GM10847 (cell line): Measurements from ENCODE around the gene RNF166.
A peak's percentile ranks its signal among the peaks of the same experiment; 100 is the strongest.

ENCODE experiments used
- POLR2A ChIP-seq: IDR thresholded peaks from 2 replicates; pipeline ENCODE4 v1.6.1; 2011; ENCODE audit not compliant: insufficient read length; ENCODE audit errors: extremely low read depth

Gene RNF166

DNA sequence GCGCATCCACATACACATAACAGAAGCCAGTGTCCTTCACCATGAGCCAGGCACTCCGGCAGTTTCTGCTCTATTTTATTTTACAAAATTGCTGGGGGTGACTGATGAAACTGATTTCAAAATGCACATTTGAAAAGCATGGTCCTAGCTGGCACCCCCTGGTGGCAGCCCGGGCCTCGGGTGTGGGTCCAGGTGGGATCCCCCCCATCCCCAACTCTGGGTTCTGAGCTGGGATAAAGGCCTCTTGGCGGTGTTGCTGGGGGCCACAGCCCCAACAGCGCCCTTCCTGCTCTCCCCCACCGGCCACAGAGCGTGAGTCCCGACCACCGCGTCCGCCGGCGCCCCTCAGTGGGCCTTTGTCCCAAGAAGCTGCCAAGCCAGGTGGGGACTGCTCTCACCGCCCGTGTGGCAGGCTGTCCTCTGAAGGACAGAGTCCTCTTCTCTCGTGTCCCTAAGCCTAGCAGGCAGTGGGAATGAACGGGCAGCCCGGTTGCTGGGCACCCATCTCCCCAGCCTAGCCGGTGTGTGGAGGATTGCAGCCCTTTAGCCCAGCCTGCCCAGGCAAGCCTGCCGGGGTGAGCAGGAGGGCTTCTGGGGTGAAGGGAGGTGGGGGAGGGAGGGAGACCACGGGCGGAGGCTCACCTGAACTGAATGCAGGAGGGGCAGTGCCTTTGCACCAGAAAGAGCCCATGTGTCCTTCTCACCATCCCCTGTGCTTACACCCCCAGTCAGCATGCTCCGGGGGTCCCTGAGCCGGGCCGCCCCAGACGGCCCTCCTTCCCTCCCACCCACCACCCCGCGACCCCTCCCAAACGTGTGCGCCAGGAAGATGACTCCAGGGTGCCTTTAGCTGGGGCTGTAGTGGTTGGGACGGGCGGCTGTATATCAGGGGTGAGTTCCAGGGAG, 20.8 kb downstream of the RNF166 start:
- TF ChIP-seq POLR2A = no peak

- no peak for TF ChIP-seq POLR2A
Measured at GRCh38 chr16:88684569-88685155, 21.5 kb downstream of the RNF166 start.

DNA sequence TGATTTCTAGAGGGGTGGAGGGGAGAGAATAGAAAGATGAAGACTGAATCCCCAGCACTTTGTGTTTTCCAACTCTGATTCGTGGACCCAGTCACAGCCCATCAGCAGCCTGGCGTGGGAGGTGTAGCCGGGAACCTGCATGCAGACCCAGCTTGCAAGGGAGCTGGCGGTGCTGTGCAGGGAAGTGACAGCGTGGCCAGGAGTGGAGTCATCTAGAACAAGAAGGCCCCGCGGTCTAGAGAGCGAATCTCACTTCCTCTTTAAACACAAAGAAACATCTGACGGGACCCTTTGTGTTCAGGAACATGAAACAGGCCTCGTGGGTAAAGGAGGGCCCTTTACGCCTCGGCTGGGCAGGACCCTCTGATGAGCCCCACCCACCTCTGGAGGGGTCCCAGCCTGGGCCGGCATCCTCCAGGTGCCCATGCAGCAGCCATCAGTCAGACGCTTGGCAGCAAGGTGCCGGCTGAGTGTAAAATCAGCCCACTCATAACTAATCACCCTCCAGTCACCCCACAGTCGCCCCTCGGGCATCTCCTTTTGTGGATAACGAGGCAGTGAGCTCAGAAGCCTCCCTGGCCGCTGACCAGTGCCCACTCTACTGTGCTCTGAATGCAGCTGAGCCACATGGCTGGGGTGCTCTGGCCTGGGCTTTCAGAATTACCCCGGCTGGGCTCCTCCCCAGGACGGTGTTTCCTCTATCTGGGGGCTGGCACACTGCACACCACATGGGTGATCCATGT, 24.3 kb downstream of the RNF166 start:
- TF ChIP-seq POLR2A = peak; percentile 26

GRCh38 chr16:88681084-88681680, 25.0 kb downstream of the RNF166 start:
- no peak for TF ChIP-seq POLR2A

GRCh38 chr16:88680554-88681083, 25.6 kb downstream of the RNF166 start:
- TF ChIP-seq POLR2A = no peak

GRCh38 chr16:88678224-88678979, 27.8 kb downstream of the RNF166 start:
- no peak for TF ChIP-seq POLR2A

GRCh38 chr16:88677721-88678120, 28.5 kb downstream of the RNF166 start:
- no peak for TF ChIP-seq POLR2A

DNA sequence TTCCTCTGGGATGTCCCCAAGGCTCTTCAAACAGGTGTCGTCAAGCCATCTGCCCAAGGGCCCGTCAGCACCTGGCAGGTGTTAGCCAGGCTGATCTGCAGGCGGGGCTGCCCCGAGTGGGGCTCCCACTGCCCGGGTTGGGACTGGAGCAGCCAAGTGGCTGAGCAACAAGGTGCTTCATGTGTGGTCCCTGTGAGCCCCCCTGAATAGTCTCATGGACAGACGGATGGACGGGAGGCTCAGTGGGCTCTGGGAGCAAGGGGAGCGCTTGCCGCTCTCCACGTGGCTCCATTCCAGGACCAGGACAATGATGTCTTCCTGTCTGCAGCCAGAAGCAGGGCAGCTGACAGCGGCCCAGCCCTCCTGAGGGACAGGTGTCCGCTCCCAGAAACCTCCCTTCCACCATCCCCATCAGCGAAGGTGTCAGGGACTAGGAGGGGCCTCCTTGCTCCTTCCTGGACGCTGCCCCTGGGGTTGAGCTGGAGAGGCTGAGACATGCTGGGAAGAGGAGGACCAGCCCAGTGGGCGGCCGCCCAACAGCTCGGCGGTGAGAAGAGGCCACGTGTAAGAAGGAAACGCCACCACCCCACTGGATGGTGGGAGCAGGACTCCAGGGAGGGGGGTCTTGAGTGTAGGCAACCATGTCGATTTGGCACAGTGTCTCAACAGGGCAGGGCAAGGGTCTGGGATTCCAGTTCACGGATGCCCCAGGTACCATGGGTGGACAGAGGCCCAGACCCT, 29.5 kb downstream of the RNF166 start:
- TF ChIP-seq POLR2A = no peak

DNA sequence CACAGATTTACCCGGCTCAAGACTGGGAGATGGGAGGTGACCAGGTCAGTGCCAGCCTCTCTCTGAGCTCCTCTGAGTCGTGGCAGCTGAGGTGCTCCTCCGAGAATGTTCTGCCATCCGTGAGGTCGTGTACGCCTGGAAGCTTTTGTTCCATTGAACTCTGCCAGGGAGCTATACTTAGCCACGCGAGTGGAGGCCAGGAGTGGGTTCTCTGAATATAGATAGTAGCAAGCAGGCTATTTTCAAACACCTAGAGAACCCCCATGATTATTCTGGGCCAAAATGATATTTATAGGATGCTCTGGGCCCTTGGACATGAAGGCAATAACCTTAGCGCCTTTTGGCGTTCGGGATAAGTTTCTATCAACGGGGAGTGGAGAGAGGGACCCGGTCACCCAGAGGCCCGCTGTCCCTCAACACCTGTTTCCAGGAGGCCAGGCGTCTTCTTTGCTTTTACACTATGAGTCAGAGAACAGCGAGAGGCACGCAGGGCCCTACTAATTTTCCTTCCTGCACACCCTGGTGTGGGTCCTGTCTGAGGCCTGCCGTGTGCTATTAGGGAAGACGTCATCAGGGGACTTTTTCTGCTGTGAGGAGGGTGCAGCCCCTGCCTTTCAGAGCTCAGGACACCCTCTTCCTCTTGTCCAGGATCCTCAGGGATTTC, 32.4 kb downstream of the RNF166 start:
- no peak for TF ChIP-seq POLR2A

DNA sequence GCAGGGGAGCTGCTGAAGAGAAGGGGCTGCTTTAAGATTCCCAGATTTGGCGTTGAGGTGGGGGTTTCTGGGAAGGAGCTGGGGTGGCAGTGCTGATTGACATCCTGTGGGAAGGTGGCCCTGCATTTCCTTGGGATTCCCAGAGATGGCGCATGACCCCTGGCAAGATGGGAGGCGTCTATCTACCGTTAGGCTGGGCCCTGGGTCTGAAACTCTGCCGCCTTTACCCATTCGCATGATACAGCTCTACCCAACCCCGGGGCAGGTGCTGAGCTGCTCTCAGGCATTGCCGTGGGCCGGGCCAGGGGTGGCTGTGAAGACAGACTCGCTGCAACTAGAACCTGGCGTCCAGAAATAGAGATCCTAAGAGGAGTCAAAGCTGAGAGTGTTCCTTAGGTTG, 33.4 kb downstream of the RNF166 start:
- no peak for TF ChIP-seq POLR2A

DNA sequence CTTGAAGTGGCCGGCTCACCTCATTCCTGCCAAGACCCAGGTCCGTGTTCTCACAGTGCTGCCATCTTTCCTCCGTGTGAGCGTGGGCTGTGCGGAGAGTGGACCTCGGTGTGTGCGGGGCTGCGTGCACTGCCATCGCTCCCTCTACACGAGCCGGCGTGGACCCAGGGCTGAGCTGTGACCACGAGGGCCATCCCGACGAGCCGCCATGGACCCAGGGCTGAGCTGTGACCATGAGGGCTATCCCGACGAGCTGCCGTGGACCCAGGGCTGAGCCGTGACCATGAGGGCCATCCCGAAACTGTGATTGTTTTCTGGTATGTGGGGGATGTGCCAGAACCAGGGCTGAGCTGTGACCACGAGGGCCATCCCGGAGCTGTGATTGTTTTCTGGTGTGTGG, 34.4 kb downstream of the RNF166 start:
- TF ChIP-seq POLR2A = no peak

- no peak for TF ChIP-seq POLR2A
Measured at GRCh38 chr16:88669980-88670379, 36.2 kb downstream of the RNF166 start.

DNA sequence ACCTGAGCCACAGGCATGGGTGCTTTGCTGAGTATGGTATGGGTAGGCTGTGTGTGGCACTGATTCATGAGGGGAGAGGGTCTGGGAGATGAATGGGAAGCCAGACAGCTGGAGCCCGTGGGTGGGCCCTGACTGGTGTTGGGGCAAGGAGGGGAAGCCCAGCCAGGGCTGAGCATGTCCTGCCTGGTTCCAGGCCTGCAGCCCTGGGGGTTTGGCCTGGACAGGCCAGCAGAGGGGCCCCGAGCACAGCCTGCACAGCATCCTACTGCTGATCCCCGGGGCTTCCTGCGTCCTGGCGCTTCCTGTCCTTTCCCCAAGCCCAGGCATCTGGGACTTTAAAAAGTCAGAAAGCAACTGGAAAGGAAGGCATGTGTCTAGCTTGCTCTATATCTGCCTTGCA, 38.7 kb downstream of the RNF166 start:
- no peak for TF ChIP-seq POLR2A

- no peak for TF ChIP-seq POLR2A
Measured at GRCh38 chr16:88665570-88665969, 40.6 kb downstream of the RNF166 start.

DNA sequence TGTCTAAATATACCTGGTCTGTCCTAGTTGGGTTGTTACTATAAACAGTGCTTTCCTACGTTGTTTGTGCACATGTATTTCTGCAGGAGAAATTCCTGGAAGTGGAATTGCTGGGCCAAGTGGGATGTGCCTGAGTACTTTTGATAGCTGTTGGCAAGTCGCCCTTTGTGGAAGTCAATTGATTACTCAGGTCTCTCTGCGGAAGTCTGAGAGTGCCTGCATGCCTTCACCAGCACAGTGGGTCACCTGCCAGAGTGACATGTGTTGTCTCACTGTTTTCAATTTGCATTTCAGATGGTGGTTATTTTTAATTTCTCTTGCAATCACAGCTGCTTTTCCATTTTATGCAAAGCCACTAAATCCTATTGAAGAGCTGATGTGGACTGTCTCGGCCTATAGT, 41.1 kb downstream of the RNF166 start:
- no peak for TF ChIP-seq POLR2A
